ENCODE results near the gene ESYT2.

Gene ESYT2

GRCh38 chr7:158737064-158737695 is 92.1 kb downstream of the ESYT2 start:
- no peak for DNase-seq

- DNase-seq, result no peak
Measured at GRCh38 chr7:158735935-158736334, 93.4 kb downstream of the ESYT2 start.

DNA sequence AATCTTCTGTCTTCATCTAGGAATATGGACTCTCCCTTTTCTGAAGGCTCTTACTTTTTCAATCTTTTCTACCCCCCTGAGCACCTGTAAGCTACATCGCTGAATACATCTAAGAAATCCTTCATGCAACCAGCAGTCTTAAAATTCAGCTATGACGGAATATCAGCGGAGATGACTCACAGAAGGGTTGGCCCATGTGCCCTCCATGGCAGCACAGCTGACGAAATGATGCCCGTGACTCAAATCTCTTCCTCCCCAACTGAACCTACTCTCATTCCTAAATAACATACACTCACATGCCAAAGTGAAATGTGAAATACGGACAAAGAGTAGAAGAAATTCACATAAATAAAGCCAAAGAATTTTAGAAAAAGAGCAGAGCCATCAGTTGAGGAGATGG is 94.4 kb downstream of the ESYT2 start:
- DNase-seq, result no peak

DNA sequence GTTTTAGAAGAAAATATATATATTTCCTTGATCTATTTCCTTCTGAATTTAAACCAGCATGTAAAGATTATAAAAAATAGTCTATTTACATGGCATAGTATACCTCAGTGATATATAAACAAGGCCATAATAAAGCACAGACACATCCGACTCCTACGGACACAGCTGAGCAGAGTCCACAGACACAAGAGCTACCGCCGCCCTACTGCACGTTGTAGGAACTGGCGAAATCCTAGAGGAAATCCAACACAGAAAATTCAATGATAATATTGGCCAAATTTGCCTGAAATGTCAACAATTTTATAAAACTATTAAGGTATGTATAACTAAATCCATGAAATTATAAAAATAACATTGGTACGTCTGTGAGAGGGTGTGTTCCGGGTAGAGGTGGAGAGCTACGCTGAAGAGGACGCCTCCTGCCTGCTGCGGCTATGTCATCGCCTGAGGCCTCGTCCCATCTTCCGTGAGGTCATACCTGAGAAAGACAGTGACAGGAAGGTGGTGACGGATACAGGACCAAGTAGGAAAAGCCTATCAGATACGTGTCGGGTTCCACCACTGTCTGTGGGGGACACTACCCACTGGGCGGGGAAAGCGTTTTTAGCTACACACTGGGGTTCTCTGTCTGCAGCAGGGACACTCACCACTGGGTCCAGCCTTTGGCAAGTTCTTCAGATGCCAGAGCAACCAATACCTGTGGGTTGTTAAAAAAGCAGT is 95.4 kb downstream of the ESYT2 start:
- peak; percentile 43 for DNase-seq

GRCh38 chr7:158733220-158733519 is 96.1 kb downstream of the ESYT2 start:
- DNase-seq, result no peak

- no peak for DNase-seq
Measured at GRCh38 chr7:158732494-158733219, 96.7 kb downstream of the ESYT2 start.

DNA sequence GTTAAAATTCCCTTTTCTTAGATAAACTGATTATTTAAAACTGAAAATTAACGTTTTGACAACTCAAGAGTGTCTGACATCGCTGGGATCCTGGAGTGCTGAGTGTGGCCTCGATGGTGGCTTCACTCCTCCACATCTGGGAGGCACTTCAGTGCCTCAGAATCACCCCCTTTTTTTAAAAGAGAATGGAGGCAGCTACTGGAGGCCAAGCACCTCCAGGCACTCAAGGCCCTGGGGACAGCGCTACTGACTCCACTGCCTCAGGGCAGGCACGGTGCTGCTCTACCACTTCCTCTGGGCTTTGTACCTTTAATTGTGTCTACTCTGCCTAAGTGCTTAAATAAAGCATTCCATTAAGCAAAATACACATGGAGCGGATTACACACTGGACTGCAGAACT is 97.5 kb downstream of the ESYT2 start:
- DNase-seq, result peak; percentile 30

DNA sequence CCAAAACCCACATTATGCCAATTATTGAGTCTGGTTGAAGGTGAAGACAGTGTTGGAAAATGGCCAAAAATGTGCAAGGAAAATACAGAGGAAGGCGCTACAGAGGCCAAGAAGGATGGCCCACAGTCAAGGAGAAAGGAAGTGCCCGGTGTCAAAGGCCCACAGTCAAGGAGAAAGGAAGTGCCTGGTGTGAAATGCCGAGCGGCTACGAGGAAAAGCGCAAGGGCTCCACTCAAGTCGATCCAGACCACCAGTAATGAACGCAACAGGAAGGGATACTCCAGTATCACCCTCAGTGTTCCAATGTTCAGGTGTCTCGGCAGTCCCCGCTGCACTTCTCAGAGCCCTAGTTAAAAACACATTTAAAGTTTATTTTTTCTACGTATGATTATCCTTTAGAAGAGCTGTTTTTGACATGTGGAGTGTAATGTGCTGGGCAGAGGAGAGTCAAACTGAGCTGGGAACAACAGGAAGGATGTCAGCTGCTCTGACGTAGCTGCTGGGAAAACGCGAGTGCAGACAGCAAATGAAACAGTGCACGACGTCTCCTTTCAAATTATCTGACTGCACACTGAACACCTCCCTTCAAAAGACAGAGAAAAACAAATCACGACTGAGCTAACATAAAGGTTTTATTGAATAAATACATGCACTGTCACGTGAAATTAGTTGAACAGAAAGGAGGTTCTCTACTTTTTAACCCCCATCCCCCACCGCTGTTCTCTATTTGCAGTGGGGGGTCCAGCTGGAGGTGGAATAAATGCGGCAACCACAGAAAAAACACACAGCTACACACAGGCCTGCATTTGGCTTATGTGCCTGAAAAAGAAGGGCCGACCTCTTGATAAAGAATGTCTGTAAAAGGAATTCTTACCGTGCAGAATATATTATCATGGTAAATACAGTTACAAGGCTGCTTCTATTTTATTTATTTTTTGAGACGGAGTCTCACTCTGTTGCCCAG is 98.6 kb downstream of the ESYT2 start:
- peak; percentile 32 for DNase-seq

DNA sequence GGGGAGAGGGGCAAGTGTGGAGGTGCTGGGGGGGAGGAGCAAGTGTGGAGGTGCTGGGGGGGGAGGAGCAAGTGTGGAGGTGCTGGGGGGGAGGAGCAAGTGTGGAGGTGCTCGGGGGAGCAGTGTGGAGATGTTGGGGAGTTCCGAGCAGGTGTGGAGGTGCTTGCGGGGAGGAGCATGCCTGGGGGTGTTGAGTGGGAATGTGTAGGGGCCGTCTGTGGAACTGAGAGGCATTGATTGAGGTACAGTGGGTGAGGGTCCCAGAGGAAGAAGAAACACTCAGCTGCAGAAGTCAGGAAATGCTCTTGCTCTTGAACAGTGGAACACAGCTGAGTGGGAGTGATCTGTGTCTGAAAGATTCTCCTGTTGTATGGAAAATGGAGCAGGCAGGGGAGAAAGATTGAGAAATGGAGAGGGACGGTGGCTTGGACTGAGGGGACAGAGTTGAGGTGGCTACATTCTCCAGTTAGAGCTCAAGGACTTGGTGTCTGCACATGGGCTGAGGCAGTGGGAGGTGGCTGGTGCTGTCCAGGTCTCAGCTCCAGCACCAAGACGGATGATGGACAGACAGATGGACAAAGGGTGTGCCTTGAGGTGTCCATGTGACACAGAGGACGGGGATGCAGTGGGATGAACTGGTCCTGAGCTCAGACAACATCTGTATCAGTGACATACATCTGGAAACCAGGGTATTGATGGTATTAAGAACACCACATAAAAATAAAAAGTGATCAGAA is 99.5 kb downstream of the ESYT2 start:
- peak; percentile 40 for DNase-seq

GRCh38 chr7:158728911-158729645 is 100.2 kb downstream of the ESYT2 start:
- DNase-seq, result peak; percentile 32

- peak; percentile 34 for DNase-seq
Measured at GRCh38 chr7:158727690-158728089, 101.6 kb downstream of the ESYT2 start.

DNA sequence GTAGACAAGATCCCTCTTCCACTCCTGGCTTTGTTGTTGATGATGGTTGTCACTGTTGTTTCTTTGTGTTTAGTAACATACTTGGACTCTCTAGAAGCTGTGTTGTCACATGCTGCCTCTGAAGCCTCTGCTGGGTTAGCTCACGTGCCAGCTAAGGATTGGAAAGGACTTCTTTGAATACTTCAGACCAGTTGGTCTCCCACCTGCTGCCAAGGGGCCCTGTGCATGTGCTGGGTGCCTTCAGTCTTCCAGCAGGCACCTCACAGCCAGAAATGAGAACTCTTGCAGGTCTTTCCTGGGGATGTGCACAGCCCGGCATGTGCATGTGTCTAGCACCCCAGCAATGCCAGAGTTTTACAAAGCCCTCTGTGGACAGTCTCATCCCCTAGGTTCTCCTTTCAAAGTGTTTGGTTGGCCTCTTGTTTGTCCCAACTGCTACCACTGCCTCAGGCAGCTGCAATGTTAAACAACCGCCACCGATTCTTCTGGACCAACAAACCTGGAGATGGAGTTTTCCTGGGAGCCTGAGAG is 103.0 kb downstream of the ESYT2 start:
- no peak for DNase-seq

- no peak for DNase-seq
Measured at GRCh38 chr7:158725506-158725800, 103.9 kb downstream of the ESYT2 start.

DNA sequence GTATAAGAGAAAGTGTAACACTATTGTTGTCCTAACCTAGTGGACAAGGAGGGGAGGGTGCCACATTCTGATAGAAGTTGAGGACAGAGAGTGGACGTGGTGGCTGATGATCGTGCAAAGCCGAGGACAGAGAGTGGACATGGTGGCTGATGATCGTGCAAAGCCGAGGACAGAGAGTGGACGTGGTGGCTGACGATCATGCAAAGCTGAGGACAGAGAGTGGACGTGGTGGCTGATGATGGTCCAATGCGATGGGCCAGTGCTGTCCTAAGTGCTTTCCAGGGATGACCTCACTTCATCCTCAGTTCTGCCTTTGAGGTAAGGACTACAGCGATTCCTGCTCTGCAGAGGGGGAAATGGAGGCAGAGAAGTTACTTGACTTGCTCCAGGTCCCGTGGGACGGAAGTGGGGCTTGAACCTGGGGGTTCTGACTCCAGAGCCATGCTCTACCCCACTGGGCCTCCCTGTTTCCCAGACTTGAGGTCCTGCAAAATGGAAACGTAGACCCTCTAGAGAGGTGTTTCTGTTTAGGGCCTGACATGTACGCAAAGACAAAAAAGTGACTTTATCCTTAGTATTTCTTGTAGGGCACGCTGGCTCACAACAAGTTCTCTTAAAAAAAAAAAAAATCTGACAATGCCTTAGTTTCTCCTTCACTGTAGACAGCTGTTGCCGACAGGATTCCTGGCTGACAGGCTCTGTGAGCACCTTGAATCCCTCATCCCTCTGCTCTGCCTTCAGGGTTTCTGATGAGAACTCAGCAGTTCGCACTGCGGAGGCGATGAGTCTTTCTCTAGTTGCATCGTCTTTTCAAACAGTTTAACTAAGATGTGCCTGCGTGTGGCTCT is 104.4 kb downstream of the ESYT2 start:
- peak; percentile 44 for DNase-seq

DNA sequence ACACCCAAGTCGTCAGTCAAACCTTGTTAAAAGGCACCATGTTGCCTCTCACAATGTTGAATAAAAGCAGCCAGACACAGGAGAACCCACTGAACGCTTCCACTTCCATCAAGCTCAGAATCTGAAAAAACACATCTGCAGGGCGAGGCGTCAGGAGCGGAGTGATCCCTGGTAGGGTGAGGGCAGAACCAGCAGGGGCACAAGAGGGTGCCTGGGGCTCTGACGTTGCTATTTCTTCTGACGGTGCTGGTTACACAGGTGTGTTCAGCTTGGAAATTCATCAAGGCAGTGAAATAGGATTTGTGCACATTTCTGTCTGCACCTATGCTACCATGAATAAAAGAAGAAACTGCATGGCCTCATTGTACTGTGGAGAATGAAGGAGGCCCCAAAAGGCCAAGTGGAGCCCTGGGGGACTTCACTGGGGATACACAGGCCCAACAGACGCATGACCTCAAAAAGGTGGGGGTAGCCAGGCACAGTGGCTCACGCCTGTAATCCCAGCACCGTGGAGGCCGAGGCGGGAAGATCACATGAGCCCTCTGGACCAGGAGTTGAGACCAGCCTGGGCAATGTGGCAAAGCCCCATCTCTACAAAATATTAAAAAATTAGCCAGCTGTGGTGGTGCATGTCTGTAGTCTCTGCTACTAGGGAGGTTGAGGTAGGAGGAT is 105.5 kb downstream of the ESYT2 start:
- DNase-seq, result peak; percentile 36

DNA sequence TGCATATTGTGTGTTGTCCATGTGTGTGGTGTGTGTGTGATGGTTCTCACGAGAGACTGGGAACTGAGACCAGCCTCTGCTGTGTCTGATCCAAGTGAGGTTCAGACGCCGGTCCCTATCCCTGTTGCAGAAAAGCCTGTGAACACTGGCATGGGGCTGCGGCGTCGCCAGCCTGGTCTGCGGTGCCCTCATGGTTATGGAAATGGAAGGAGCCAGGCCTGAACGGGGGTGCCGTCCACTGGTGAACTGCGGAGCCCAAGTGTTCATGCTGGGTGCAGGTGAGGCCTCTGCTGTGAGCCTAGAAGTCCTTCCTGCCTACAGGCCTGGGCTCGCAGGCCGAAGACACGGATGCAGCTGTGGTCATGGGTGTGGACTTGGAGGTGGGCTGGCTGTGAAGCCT is 106.0 kb downstream of the ESYT2 start:
- DNase-seq, result peak; percentile 42

DNA sequence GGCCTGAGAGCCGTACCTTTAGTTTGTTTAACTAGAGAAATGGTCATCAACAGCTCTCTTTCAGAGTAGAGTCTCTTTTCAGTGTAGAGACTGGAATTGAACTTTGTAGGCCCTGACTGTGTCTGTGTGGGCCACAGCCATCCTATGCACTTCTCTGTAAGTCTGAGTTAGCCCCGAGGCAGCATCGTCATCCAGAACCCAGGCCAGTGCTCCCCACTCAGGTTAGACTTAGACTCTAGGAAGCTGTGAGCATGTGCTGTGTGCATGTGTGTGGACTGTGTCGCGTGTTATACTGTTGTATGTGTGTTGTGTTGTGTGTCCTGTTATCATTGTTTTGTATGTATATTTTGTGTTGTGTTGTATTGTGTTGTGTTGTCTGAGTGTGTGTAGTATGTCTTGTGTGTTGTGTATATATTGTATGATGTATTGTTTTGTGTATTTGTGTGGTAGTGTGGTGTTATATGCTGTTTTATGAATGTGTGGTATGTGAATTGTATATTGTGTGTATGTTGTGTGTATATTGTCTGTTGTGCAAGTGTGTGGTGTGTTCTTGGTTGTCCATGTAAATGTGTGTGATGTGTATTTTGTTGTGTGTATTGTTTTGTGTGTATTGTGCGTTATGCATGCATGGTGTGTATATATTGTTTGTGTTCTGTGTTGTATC is 106.6 kb downstream of the ESYT2 start:
- DNase-seq, result peak; percentile 25

- DNase-seq, result no peak
Measured at GRCh38 chr7:158720112-158720511, 109.2 kb downstream of the ESYT2 start.

GRCh38 chr7:158716802-158717201 is 112.5 kb downstream of the ESYT2 start:
- DNase-seq, result no peak

Measured in activated CD8-positive, alpha-beta memory T cell treated with anti-CD3 and anti-CD28 coated beads, Interleukin-2, amount 50 U/mL, for 48 hours (primary cell).